ENCODE data around the gene NCKAP5L. TPM values are rescaled to one million over a fixed set of nuclear protein-coding genes. Genes with fewer than 3 reads are reported as not detected.

NCKAP5L gene
- polyA plus RNA-seq, 1 donor from 2014 or later = 2.5 TPM

DNA sequence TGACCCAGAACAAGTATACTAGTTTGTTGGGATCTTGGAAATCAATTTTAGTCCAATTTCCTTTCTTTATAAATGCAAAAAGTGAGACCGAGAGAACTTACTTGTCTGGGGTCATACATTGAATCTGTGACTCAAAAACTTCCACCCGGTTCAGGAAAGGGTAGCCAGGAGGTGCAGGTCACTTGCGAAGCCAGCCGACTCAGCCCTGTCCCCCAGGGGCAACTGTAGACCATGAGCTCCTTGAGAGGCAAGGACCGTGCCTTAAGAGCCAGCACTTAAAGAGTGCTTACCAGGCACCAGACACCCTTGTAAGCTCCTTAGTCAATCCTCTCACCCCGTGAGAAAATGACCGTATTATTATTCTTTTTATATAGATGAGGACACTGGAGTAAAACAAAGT is 15.2 kb upstream of the NCKAP5L start:
- Mint-ChIP-seq H3K27ac (peak overlapping the region; percentile 76 to 97 (median 94)), H3K36me3 (no peaks in the 10 kb centered on the region), H3K27me3 (no peaks in the 10 kb centered on the region), H3K4me3 (peak overlapping the region; percentile 85 to 97 (median 94)), H3K9me3 (no peaks in the 10 kb centered on the region), H3K4me1 (peaks cover 16 to 27% (median 25%) of the 10 kb centered on the region in 3 donors)

DNA sequence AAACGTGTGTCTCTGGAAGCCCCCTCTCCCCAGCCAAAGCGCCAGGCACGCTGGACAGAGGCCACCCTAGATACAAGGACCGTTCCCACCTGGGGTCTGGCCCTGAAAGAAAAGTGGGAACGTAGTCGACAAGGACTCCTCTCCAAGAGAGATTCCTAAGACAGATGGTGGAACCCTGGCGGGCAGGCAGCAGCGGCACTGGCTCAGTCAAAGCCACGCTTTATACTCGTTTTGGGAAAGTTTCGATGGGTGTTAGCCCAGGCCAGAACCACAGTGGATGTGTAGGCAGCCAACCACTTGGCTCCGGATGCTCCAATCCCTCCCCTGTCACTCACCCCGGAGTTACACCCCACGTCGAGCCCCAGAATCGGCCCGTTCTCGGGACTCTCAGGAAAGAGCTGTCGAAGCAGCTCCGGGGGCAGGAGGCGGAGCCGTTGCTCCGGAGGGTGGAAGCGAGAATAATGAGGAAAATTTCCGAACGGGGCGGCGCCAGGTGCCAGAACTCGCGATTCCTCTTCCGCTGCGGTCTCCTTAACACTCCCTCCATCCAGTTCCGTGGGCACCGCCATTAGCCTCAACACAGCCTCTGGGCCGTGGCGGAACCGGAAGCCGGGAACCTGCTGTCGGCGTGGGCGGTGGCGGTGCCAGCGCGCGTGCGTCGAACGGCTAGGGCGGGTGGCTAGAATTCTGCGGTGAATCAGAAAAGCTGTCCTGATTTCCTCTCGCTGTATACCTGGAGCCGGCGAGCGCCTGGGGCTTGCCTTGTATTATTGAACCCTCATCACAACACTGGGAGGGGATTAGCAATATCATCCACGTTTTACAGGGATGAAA is 14.5 kb upstream of the NCKAP5L start, which contains the start of gene BCDIN3D:
Gene BCDIN3D (minus strand): TSS at position 588 of the 834 bp plus-strand sequence. CDS start 19 bp downstream, at position 569.
- Mint-ChIP-seq H3K9me3 (no peaks in the 10 kb centered on the region), H3K27me3 (no peaks in the 10 kb centered on the region), H3K4me1 (peaks cover 16 to 27% (median 25%) of the 10 kb centered on the region in 3 donors)

DNA sequence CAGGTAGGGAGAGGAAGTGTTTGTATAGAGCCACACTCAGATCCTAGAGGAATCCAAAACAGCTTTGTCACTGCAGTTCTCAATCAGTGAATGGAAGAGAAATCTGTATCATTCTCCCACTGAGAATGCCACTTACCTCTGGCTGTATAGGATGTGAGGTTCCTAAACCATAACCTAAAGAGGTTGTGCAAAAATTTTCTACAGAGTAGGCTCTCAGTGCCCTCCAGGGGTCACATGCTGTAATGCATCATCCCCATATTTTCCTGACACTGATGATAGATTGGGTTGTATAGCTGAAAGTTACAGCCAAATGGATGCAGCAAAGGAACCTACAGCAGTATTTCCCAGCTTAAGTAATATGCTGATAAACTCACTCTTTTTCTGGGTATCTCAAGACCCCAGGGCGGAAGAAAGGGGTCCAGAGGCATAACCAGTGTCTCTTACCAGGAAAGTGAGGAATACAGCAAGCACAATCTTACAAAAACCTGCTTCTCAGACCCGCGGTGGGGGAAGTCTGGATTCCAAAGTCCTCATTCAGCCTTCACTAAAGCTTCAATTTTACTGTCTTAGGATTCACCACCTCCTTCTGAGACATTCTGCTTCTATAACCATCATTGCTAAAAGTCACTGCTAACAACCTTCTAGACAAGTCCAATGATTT is 10.9 kb upstream of the NCKAP5L start:
- Mint-ChIP-seq H3K27ac (peak overlapping the region in 1 of 3 donors; percentile 18), H3K27me3 (no peaks in the 10 kb centered on the region), H3K9me3 (no peaks in the 10 kb centered on the region), H3K4me3 (peak overlapping the region in 1 of 4 donors; percentile 36), H3K36me3 (peaks cover 3% of the 10 kb centered on the region), H3K4me1 (peaks cover 16 to 25% (median 22%) of the 10 kb centered on the region in 3 donors)

More for the DNA sequence above, 14.5 kb upstream of the NCKAP5L start, which contains the start of gene BCDIN3D:
- H3K4me3 Mint-ChIP-seq = peak within 1 kb of the TSS; percentile 85 to 97 (median 94)
- H3K36me3 Mint-ChIP-seq = no peaks in the 10 kb centered on the region
- H3K27ac Mint-ChIP-seq = peak within 1 kb of the TSS; percentile 76 to 97 (median 94)

DNA sequence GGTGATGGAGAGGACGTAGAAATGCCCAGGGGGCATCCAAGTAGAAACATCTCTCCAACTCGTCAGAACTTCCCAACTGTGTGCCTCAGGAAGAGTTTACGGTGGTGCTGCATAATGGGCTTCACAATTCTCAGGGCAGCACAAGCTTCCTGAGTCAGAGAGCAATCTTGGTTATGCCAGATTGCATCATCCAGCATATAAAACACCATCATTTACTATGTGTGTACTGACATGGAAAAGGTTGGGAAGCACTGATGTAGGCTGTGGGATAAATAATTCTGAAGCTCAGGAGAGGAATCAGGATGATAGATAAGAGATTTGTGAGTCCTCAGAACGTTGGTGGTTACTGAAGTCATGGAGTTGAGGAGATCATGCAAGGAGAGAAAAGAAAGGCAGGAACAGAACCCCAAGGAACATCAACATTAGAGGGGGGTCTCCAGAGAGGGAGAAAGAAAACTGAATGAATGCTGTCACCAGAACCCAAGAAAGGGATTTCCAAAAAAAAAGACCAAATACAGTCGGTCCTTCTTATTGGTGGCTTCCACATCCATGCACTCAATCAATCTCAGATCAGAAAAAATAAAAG is 4.7 kb upstream of the NCKAP5L start:
- Mint-ChIP-seq H3K4me1 (peaks cover 4 to 10% (median 6%) of the 10 kb centered on the region in 3 donors), H3K4me3 (no peak overlapping the region), H3K27me3 (no peaks in the 10 kb centered on the region), H3K36me3 (peaks cover 3% of the 10 kb centered on the region), H3K9me3 (no peaks in the 10 kb centered on the region), H3K27ac (no peak overlapping the region)

DNA sequence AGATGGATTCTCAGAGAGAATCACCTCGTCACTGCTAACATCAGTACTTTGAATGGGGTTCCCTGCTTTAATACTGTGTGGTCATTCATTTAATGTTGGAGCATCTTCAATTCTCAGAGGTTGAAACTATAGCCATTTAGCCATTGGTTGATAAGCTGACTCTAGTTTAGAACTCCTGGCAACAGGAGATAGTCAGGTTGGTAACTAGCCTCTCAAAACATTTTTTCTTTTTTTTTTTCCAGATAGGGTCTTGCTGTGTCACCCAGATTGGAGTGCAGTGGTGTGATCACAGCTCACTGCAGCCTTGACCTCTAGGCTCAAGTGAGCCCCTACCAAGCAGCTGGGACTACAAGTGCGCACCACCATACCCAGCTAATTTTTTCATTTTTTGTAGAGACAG is 3.5 kb upstream of the NCKAP5L start:
- H3K4me3 Mint-ChIP-seq = peak overlapping the region in 1 of 4 donors; percentile 33
- H3K9me3 Mint-ChIP-seq = no peaks in the 10 kb centered on the region
- H3K4me1 Mint-ChIP-seq = peaks cover 4 to 16% (median 10%) of the 10 kb centered on the region in 3 donors
- no peak overlapping the region for H3K27ac Mint-ChIP-seq
- H3K27me3 Mint-ChIP-seq = no peaks in the 10 kb centered on the region
- H3K36me3 Mint-ChIP-seq = no peaks in the 10 kb centered on the region

DNA sequence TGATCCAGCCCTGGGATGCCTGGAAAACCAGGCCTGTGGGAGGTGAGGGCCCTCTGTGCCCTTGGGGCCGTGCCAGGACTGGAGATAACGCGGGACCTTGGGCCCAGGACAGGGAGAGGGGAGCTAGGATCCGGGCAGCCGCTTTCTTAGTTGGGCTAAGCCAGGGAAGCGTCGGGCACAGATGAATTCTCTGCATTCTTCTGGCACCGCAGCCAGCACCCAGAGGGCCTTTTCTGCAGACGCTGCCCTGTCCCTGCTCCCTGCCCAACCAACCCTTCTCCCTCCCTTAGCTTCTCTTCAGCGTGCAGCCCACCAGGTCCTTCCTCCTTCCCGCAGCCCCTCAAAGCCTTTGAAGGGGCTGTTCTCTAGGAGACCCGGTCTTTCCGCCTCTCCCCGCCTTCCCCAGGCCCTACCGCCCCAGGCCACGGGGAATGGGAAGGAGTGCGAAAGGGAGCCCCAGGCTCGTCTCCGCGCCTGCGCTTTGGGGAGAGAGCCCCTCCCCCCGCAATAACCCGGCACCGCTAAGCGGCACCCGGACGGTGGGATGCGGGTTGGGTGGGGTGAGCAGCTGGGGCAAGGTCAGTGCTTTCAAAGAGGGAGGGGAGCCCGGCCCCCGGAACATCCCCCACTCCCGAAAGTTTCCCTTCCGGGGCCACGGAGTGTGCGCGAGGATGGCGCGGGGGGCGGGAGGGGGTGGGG is 663 bp downstream of the NCKAP5L start:
- Mint-ChIP-seq H3K36me3 (no peaks in the 10 kb centered on the region), H3K4me3 (peak overlapping the region; percentile 91 to 100 (median 96)), H3K4me1 (peaks cover 14 to 25% (median 23%) of the 10 kb centered on the region in 3 donors), H3K27me3 (no peaks in the 10 kb centered on the region), H3K9me3 (no peaks in the 10 kb centered on the region), H3K27ac (peak overlapping the region in 2 of 3 donors; percentile 16 to 77)

DNA sequence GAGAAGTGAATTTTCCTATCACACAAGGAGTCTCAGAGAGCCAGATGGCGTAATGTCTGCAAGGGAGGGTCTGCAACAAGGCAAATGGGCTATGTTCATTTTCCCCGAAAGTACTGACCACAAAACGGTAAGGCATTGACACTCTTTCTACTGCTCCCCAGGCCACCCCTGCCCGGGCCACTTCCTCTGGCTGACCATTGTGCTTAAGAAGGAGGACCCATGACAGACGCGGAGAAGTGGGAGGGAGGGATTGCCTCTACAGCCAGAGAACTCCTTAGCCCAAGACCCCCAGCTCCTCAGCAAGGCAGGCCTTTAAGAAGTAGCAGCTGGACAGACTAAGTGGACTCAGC is 1.2 kb downstream of the NCKAP5L start:
- Mint-ChIP-seq H3K36me3 (peaks cover 1% of the 10 kb centered on the region), H3K4me1 (peaks cover 14 to 25% (median 23%) of the 10 kb centered on the region in 3 donors), H3K9me3 (no peaks in the 10 kb centered on the region), H3K27ac (peak overlapping the region in 2 of 3 donors; percentile 77 to 86), H3K27me3 (no peaks in the 10 kb centered on the region), H3K4me3 (peak overlapping the region; percentile 88 to 97 (median 94))

DNA sequence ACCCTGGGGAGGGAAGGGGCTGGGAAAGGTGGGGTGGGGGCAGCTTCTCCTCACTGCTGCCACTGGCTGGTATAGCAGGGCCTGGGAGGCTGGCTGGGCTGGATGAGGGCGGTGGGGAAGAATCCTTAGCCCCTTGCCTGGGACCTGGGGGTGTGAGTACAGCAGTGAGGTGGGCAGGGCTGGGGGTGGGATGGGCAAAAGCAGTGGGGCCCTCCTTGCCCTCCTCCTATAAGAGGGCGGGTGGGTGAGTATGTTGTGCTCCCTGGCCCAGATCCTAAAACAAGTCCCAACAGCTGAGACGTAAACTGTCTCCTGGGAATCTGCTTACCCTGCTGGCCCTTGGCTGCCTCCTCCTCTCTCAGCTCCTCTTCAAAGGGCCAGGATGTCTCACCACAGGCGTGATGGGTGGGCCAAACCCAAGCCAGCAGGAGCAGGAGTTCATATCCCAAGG is 2.2 kb downstream of the NCKAP5L start:
- Mint-ChIP-seq H3K4me3 (peak overlapping the region in 2 of 4 donors; percentile 91 to 97), H3K9me3 (no peaks in the 10 kb centered on the region), H3K27ac (no peak overlapping the region), H3K27me3 (no peaks in the 10 kb centered on the region), H3K36me3 (peaks cover 1% of the 10 kb centered on the region), H3K4me1 (peaks cover 22 to 32% (median 23%) of the 10 kb centered on the region in 3 donors)

DNA sequence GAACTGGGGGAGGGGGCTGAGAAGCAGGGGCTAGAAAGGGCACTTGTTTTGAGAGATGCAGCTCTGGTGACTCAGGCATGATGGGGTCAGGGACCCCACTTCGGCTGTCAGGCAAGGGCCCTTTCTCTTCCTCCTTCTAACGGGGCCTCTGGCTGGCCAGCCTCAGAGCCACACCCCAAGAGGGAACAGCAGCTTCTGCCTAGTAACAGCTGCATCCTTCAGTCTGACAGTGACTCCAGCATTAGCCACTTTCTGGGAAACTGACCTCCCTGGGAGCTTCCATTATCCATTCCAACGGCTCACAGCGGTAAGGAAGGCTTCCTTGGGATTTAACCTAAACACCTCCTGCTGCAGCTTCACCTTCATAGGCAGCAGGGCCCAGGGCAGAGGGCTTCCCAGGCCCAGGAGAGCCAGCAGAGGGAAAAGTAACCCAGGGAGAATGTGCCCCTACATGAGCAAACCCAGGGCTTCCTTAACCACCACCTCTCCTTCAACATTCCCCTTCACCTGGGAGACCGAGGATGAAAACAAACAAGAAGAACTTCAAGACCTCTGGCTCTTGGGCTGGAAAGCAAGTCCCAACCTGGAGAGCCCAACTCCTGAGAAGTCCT is 2.7 kb downstream of the NCKAP5L start:
- H3K4me1 Mint-ChIP-seq = peaks cover 23 to 35% (median 24%) of the 10 kb centered on the region in 3 donors
- peak overlapping the region in 1 of 3 donors; percentile 7 for H3K27ac Mint-ChIP-seq
- H3K27me3 Mint-ChIP-seq = no peaks in the 10 kb centered on the region
- H3K4me3 Mint-ChIP-seq = peak overlapping the region in 2 of 4 donors; percentile 35 to 39
- no peaks in the 10 kb centered on the region for H3K9me3 Mint-ChIP-seq
- peaks cover 1% of the 10 kb centered on the region for H3K36me3 Mint-ChIP-seq

DNA sequence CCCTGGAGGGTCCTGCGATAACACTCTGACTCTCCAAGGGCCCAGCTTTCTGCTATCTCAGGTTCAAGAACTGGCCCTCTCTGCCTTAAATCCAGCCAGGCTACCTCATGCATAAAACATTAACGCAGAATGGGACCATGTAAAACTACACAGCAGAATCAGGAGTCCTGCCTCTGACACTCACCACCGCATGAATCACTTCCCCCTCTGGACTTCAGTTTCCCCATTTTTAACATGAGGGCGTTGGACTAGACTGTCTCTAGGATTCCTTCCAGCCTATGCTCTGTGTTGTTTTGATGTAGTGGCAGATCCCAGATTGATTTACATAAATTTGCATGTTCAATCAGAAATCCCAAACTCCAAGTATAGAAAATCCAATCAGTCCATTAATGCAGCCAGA is 3.3 kb downstream of the NCKAP5L start:
- H3K4me1 Mint-ChIP-seq = peaks cover 24 to 35% (median 24%) of the 10 kb centered on the region in 3 donors

DNA sequence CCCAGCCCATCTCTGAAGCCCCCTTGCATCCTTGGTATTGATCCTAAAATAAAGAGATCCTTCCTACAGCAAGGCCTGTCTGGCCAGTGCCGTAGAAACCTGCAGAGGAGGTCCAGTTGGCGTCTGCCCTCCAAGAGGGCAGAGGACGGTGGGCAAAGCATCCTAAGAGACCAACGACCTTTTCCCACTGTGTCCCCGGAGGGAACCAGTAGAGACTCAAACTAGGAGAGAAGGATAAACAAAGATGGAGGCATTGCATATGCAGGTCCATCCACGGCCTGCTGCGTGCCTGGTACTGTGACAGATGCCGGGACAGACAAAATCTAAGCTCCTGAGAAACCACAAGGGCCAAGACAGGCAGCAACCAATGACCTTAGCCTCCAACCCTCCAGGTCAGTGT is 3.8 kb downstream of the NCKAP5L start:
- peak overlapping the region in 1 of 4 donors; percentile 35 for H3K4me3 Mint-ChIP-seq
- H3K27me3 Mint-ChIP-seq = no peaks in the 10 kb centered on the region
- H3K9me3 Mint-ChIP-seq = no peaks in the 10 kb centered on the region
- peak overlapping the region in 1 of 3 donors; percentile 92 for H3K27ac Mint-ChIP-seq
- peaks cover 24 to 35% (median 29%) of the 10 kb centered on the region in 3 donors for H3K4me1 Mint-ChIP-seq
- H3K36me3 Mint-ChIP-seq = peaks cover 1% of the 10 kb centered on the region

More for the DNA sequence above, 3.3 kb downstream of the NCKAP5L start:
- Mint-ChIP-seq H3K4me3 (peak overlapping the region in 2 of 4 donors; percentile 35 to 39), H3K9me3 (no peaks in the 10 kb centered on the region), H3K27ac (peak overlapping the region in 1 of 3 donors; percentile 7), H3K36me3 (peaks cover 1% of the 10 kb centered on the region), H3K27me3 (no peaks in the 10 kb centered on the region)

DNA sequence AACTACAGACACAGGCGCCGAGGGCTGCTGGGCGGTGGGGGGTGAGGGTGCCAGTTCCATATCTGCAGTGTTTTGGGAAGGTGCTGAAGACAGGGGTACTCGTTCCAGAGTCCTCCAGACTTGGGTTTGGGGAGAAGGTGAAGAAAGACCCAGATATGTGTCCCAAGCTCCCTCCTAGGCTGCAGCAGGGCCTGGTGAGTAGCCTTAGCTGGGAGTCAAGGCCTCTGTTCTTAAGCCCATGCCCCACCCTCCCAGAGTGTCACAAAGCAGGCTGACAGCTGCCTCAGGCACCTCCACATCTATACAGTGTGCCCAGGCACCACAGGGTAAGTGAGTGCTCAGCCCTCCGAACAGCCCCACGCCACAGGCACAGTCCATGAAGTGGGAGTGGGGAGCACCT is 4.3 kb downstream of the NCKAP5L start:
- peaks cover 1% of the 10 kb centered on the region for H3K36me3 Mint-ChIP-seq
- H3K27me3 Mint-ChIP-seq = no peaks in the 10 kb centered on the region
- peak overlapping the region in 1 of 4 donors; percentile 35 for H3K4me3 Mint-ChIP-seq
- no peaks in the 10 kb centered on the region for H3K9me3 Mint-ChIP-seq
- peaks cover 24 to 32% (median 30%) of the 10 kb centered on the region in 3 donors for H3K4me1 Mint-ChIP-seq
- H3K27ac Mint-ChIP-seq = peak overlapping the region in 1 of 3 donors; percentile 92

DNA sequence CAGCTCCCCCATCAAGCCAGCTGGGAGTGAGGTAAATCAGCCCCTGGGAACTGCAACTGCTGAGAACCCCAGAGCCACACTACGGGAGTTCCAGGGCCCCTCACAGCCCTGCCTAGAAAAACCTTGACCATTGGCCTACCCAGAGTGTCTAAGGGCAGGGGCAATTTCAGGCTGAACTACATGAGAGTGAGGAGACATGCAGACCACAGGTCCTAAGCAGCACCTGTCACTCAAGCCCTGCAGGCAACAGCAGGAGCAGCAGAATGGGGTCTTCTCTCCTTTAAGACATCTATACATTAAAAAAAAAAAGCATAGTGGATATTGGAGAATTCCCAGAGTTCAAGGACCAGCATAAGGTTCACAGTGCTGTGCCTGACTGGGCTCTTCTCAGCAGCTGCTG is 4.9 kb downstream of the NCKAP5L start:
- H3K4me3 Mint-ChIP-seq = no peak overlapping the region
- no peak overlapping the region for H3K27ac Mint-ChIP-seq
- H3K27me3 Mint-ChIP-seq = no peaks in the 10 kb centered on the region
- H3K36me3 Mint-ChIP-seq = peaks cover 1% of the 10 kb centered on the region
- no peaks in the 10 kb centered on the region for H3K9me3 Mint-ChIP-seq
- H3K4me1 Mint-ChIP-seq = peaks cover 21 to 27% (median 25%) of the 10 kb centered on the region in 3 donors

All from IgD-negative memory B cell (primary cell).